ENCODE data around the gene RCOR1. TPM values are rescaled to one million over a fixed set of nuclear protein-coding genes. Genes with fewer than 3 reads are reported as not detected.

Gene RCOR1
- total RNA-seq, 1 experiment from 2014 or later = 33.6 TPM

- intact Hi-C loops (cut with micrococcal nuclease; ENCODE audit: unreplicated experiment) = no loop called here
- no peaks in the 10 kb centered on the region for H3K27me3 Mint-ChIP-seq (ENCODE audit: insufficient read depth, unreplicated experiment)
- H3K9me3 ChIP-seq = 0 out of 2 replicates have a peak, but pooled peaks cover 7% of the 10 kb centered on the region
- no peak overlapping the region for H3K27ac Mint-ChIP-seq (ENCODE audit: unreplicated experiment)
- H3K36me3 ChIP-seq (ENCODE audit: control insufficient read depth, insufficient read depth, low read length) = no peaks in the 10 kb centered on the region; the same call in 1 of the 2 replicates
- ChIA-PET POLR2A (no interaction called here), CTCF (interaction anchor here (0.5 kb wide), 1 partner anchor 62 kb away, joined by 5 read pairs; no protein-coding TSS in a partner anchor)
- no TSS peak for BruUV-seq (replicated peaks)
- H3K4me3 Mint-ChIP-seq (ENCODE audit: unreplicated experiment) = no peak overlapping the region
- no peak for TF ChIP-seq CTCF (IDR thresholded peaks at IDR 0.05; ENCODE audit: insufficient read depth in 1 of 2, low read depth in 1 of 2, low read length in 1 of 2, severe bottlenecking in 1 of 2, unreplicated experiment in 1 of 2)
- no peaks in the 10 kb centered on the region for H3K27me3 ChIP-seq (replicated peaks; ENCODE audit: control insufficient read depth, insufficient read depth, low read length)
- DNase-seq = no peak
- no peak overlapping the region for H3K4me3 ChIP-seq (ENCODE audit: low read depth, low read length)
- H3K4me1 Mint-ChIP-seq (ENCODE audit: low read depth, unreplicated experiment) = no peaks in the 10 kb centered on the region
- peaks cover 40% of the 10 kb centered on the region for H3K36me3 Mint-ChIP-seq (ENCODE audit: insufficient read depth, unreplicated experiment)
- no peaks in the 10 kb centered on the region for H3K9me3 Mint-ChIP-seq (ENCODE audit: unreplicated experiment)
- H3K4me1 ChIP-seq = no peaks in the 10 kb centered on the region
These were observed 144.5 kb downstream of the RCOR1 start for GRCh38 chr14:102736956-102737355.

- CTCF ChIA-PET = no interaction called here
- Histone ChIP-seq H3K27me3 (replicated peaks; ENCODE audit: control insufficient read depth, insufficient read depth, low read length) (no peaks in the 10 kb centered on the region), H3K4me3 (ENCODE audit: low read depth, low read length) (no peak overlapping the region), H3K9me3 (0 out of 2 replicates have a peak, but pooled peaks cover 8% of the 10 kb centered on the region), H3K4me1 (no peaks in the 10 kb centered on the region), H3K36me3 (ENCODE audit: control insufficient read depth, insufficient read depth, low read length) (no peaks in the 10 kb centered on the region; the same call in 1 of the 2 replicates)
- Mint-ChIP-seq H3K4me1 (ENCODE audit: low read depth, unreplicated experiment) (no peaks in the 10 kb centered on the region), H3K27ac (ENCODE audit: unreplicated experiment) (no peak overlapping the region), H3K36me3 (ENCODE audit: insufficient read depth, unreplicated experiment) (peaks cover 42% of the 10 kb centered on the region), H3K4me3 (ENCODE audit: unreplicated experiment) (no peak overlapping the region), H3K9me3 (ENCODE audit: unreplicated experiment) (no peaks in the 10 kb centered on the region), H3K27me3 (ENCODE audit: insufficient read depth, unreplicated experiment) (no peaks in the 10 kb centered on the region)
- POLR2A ChIA-PET = no interaction called here
- DNase-seq = no peak
- no peak for TF ChIP-seq CTCF (IDR thresholded peaks at IDR 0.05; ENCODE audit: insufficient read depth in 1 of 2, low read depth in 1 of 2, low read length in 1 of 2, severe bottlenecking in 1 of 2, unreplicated experiment in 1 of 2)
- intact Hi-C loops (cut with micrococcal nuclease; ENCODE audit: unreplicated experiment) = no loop called here
- no TSS peak for BruUV-seq (replicated peaks)
These were observed 145.2 kb downstream of the RCOR1 start for GRCh38 chr14:102737402-102738372.

- no peaks in the 10 kb centered on the region for H3K27me3 ChIP-seq (replicated peaks; ENCODE audit: control insufficient read depth, insufficient read depth, low read length)
- H3K36me3 ChIP-seq (ENCODE audit: control insufficient read depth, insufficient read depth, low read length) = no peaks in the 10 kb centered on the region
- H3K4me1 Mint-ChIP-seq (ENCODE audit: low read depth, unreplicated experiment) = no peaks in the 10 kb centered on the region
- H3K27ac Mint-ChIP-seq (ENCODE audit: unreplicated experiment) = no peak overlapping the region
- DNase-seq = no peak
- BruUV-seq (replicated peaks) = no TSS peak
- H3K4me3 ChIP-seq (ENCODE audit: low read depth, low read length) = no peak overlapping the region
- H3K9me3 Mint-ChIP-seq (ENCODE audit: unreplicated experiment) = no peaks in the 10 kb centered on the region
- no peaks in the 10 kb centered on the region for H3K4me1 ChIP-seq
- H3K9me3 ChIP-seq = 0 out of 2 replicates have a peak, but pooled peaks cover 8% of the 10 kb centered on the region
- TF ChIP-seq CTCF (IDR thresholded peaks at IDR 0.05; ENCODE audit: insufficient read depth in 1 of 2, low read depth in 1 of 2, low read length in 1 of 2, severe bottlenecking in 1 of 2, unreplicated experiment in 1 of 2) = no peak
- H3K27me3 Mint-ChIP-seq (ENCODE audit: insufficient read depth, unreplicated experiment) = no peaks in the 10 kb centered on the region
- POLR2A ChIA-PET = no interaction called here
- CTCF ChIA-PET = no interaction called here
- H3K4me3 Mint-ChIP-seq (ENCODE audit: unreplicated experiment) = no peak overlapping the region
- intact Hi-C loops (cut with micrococcal nuclease; ENCODE audit: unreplicated experiment) = no loop called here
- H3K36me3 Mint-ChIP-seq (ENCODE audit: insufficient read depth, unreplicated experiment) = peaks cover 43% of the 10 kb centered on the region
These were observed 146.1 kb downstream of the RCOR1 start for GRCh38 chr14:102738373-102739189.
